ELF-1 (cell line): ENCODE data around the gene SLC29A1.
A peak's percentile ranks its signal among the peaks of the same experiment; 100 is the strongest.
"Not testable (repeated sequence)": the region's sequence is repeated elsewhere in the genome, so short reads cannot be mapped to it uniquely, and the experiment has no call there.

Experiments
- DNase-seq: peaks from one replicate; pipeline ENCODE4 v3.0.0-alpha.2; 2016; ENCODE audit warnings: low read depth, low spot score

The SLC29A1 gene

DNA sequence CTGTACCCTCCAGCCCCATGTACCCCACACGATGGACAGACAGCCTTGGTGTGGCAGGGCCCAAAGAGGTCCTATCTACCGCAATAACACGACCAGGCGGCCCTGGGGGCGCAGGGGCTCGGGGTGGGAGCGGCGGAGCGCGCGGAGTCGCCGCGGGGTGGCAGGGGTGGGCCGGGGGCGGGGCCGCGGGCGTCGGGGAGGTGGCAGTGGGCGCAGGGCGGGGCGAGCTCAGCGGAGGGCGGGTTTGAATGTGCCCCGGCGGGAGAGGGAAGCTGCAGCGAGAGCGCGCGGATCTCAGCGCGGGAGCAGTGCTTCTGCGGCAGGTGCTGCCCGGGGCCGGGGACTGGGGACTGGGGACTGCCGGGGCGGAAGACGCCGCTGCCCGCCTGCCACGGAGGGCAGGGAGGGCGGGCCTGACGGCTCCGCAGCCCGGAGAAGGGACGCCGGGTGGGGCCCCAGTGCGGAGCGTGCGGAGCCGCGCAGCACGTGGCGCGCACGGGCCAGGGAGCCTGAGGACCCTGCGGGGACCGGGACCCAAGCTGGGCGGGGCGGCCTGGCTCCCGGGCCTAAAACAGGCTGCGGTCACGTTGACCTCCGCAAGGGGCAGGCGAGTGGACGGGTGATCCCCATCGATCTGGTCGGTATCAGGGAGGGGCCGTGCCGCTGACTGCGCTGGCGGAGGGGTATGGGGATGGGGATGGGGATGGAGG, at the start of gene SLC29A1:
TSS of gene SLC29A1 (plus strand) at position 277 of the 710 bp plus-strand sequence. CDS start 3,719 bp downstream, outside the sequence.
- DNase-seq = peak; percentile 75

DNA sequence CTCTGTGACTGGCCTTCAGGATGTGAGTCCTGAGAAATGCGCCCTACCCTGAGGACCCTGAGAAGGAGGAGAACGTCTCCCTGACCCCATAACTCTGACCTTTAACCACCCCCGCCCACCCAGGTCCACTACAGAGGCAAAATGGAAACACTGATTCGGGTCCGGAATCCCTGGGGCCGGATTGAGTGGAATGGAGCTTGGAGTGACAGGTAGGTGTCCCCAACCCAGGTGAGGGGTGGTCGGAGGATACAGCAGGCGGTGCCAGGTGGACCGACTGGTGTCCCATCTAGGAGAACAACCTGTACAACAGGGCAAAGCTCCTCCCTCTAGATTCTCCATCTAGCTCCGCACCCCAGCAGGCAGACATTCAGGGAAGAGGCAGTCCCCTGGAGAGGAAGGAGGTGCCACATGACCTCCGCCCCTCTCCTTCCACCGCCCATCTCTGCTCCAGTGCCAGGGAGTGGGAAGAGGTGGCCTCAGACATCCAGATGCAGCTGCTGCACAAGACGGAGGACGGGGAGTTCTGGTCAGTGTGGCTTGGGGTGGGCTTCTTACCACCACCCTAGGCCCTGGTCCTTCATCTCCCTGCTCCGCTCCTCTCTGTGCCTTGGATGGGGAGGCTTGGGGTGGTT, 47.1 kb upstream of the SLC29A1 start:
- DNase-seq = no peak

DNA sequence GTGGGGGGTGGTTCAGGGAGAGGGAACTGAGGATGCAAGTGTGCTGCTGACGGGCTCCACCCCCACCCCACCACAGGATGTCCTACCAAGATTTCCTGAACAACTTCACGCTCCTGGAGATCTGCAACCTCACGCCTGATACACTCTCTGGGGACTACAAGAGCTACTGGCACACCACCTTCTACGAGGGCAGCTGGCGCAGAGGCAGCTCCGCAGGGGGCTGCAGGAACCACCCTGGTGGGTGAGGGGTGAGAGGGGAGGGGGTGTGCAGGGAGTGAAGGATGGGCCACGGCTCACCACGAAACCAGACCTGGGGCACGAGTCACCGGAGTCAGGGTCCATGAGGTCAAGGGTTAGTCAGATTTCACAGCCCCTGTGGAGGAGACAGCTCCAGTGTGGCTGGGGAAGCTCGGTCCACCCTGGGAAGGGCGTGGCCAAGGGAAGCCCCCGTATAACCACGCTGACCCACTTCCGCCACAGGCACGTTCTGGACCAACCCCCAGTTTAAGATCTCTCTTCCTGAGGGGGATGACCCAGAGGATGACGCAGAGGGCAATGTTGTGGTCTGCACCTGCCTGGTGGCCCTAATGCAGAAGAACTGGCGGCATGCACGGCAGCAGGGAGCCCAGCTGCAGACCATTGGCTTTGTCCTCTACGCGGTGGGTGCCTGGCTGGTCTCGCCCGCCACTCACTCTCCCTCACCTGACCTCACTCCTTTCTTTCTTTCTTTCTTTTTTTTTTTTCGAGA, 46.5 kb upstream of the SLC29A1 start:
- DNase-seq = no peak

DNA sequence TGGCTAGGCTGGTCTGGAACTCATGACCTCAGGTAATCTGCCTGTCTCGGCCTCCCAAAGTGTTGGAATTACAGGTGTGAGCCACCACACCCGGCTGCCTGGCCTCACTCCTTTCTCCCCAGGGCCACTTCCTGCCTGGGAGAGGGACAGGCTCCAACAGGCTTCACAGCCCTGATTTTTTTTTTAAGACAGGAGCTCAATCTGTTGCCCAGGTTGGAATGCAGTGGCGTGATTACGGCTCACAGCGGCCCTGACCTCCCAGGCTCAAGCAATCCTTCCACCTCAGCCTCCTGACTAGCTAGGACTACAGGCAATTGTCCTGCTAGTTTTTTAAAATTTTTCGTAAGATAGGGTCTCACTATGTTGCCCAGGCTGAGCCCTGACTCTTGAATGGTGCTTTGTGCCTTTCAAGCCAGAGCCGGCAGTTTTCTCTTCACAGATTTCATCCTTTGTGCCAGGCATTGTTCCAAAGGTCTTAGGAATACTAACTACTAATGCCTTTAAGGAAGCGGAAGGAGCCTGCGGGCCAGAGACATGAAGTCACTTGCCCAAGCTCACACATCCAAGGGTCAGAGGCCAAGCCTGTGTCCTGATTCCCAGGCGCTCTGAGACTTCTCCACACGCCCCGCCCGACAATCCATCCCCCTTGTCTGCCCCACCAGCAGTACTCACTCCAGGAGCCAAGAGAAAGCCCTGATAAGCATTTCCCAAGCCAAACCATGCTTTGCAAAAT, 45.5 kb upstream of the SLC29A1 start:
- peak; percentile 89 for DNase-seq

DNA sequence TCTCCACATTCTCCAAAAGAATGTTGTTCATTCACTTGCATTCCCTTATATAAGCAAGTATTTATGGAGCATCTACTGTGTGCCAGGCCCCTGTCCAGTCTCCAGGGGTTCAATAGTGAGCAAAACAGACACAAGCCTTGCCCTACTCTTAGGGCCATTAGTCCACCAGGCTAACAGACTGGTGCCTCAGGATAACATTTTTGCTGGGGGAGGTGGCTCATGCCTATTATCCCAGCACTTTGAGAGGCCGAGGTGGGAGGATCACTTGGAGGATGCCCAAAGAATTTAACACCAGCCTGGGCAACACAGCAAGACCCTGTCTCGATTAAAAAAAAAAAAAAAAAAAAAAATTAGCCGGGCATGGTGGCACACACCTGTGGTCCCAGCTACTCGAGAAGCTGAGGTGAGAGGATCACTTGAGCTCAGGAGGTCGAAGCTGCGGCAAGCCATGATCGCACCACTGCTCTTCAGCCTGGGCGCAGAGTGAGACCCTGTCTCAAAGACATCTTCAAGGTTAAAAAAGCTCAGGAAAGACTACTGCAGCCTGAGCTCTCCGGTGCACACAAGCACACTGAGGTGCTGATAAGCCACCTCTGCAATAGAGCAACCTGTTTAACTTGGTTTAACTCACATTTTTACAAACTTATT, 44.8 kb upstream of the SLC29A1 start:
- no peak for DNase-seq

DNA sequence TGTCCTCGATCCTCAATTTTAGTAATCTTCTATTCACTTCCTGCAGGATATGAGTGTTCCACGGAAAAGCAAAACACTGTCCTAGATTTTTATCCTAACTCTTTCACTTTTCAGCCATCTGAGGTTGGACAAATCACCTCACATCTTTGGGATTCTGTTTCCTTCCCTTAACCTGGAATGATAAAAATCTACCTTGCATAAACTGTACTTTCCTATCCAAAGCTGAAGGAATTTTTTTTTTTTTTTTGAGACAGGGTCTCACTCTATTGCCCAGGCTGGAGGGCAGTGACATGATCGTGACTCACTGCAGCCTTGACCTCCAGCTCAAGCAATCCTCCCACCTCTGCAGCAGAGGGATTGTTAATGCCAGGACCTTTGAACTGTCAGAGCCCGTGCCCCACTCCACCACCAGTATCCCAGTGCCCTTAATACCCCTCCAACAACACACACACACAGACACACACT, 44.3 kb upstream of the SLC29A1 start:
- no peak for DNase-seq

DNA sequence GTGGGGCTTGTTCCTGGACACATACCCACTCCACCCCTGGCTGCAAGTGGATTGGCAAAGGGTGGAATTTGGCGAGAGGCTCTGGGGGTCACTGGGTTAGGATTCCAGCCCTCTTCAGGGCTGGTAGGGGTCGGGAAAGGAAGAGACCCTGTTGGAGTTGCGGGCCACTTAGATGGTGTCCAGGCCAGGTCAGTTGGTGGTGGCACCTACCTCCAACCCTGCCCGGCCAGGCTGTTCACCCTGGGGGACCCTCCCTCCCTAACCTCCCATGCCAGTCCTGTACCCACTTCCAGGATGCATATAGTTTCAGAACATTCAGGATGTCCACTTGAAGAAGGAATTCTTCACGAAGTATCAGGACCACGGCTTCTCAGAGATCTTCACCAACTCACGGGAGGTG, 43.7 kb upstream of the SLC29A1 start:
- no peak for DNase-seq

DNA sequence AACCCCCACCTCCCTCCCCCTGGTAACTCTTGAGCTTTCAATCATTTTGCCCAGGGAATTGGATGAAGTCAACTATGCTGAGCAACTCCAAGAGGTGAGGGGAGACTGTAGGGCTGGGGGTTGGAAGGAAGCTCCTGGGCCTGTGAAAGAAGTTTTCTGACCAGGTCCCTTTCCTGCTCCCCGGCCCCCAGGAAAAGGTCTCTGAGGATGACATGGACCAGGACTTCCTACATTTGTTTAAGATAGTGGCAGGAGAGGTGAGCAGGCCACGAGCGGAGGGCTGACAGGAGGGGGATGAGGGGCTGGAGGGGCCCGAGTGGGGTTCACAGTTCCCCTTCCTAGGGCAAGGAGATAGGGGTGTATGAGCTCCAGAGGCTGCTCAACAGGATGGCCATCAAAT, 43.0 kb upstream of the SLC29A1 start:
- DNase-seq = no peak

DNA sequence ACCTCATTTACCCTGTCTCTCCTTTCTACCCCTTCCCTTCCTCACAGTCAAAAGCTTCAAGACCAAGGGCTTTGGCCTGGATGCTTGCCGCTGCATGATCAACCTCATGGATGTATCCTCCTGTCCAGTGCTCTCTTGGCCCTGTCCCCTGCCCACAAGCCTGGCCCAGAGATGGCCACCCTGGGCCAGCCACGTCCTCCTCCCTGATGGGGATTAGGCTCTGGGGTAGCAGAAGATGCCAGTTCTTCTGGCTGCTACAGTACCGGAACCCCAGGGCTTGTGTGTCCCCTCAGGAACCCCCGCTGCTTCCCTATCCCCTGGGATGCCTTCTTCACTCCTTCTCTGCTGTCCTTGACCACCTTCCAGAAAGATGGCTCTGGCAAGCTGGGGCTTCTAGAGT, 42.5 kb upstream of the SLC29A1 start:
- DNase-seq = no peak

DNA sequence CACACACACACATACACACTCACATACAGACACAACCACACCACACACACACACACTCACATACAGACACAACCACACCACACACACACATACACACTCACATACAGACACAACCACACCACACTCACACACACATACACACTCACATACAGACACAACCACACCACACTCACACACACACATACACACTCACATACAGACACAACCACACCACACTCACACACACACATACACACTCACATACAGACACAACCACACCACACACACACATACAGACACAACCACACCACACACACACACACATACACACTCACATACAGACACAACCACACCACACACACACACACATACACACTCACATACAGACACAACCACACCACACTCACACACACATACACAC, 41.6 kb upstream of the SLC29A1 start:
- DNase-seq = not testable (repeated sequence)

DNA sequence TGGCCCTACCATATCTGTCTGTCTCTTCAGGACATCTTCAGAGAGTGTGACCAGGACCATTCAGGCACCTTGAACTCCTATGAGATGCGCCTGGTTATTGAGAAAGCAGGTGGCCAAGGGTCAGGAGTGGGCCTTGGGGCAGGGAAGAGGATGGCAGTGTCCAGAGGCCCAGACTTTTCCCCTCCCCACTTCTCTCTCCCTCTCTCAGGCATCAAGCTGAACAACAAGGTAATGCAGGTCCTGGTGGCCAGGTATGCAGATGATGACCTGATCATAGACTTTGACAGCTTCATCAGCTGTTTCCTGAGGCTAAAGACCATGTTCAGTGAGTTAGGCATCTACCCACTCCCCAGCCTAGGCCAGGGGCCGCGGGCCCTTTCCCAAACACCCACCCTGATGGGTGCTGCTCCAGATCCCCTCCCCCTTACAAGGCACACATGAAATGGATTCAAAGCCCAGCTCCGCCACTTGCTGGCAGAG, 40.4 kb upstream of the SLC29A1 start:
- DNase-seq = no peak

DNA sequence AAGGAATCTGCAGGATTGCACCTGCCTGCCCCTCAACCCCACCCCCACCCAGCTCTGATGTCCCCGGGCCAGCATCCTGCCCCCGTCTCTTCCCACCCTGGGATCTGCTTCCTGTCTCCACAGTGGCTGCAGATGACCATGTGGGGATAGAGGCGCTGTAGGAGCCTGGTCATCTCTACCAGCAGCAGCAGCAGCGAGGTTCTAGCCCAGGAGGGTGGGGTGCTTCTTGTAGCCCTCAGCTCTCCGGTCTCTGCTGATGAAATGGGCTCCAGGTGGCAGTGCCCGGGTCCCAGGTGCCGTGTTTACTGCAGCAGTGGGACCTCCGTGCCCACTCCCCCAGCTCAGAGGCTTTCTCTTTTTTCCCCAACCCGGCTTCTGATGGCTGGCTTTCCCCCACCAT, 39.6 kb upstream of the SLC29A1 start:
- no peak for DNase-seq

DNA sequence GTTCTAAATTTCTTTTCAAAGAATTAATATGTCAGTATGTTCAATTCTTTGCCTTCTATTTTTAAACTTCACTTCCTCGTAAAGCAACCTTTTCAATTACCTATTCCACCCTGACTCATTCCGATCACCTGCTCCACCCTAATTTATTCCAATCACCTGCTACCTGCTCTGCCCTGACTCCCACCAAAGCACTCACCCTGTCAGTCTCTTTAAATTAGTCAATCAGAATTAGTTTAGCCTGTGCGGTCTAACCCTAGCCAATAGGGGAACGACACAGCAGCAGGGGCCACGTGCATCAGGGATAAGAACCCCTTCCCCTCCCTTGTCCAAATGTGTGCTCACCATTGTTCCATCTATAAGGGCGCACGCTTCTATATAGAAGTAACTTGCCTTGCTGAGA, 38.0 kb upstream of the SLC29A1 start:
- not testable (repeated sequence) for DNase-seq

DNA sequence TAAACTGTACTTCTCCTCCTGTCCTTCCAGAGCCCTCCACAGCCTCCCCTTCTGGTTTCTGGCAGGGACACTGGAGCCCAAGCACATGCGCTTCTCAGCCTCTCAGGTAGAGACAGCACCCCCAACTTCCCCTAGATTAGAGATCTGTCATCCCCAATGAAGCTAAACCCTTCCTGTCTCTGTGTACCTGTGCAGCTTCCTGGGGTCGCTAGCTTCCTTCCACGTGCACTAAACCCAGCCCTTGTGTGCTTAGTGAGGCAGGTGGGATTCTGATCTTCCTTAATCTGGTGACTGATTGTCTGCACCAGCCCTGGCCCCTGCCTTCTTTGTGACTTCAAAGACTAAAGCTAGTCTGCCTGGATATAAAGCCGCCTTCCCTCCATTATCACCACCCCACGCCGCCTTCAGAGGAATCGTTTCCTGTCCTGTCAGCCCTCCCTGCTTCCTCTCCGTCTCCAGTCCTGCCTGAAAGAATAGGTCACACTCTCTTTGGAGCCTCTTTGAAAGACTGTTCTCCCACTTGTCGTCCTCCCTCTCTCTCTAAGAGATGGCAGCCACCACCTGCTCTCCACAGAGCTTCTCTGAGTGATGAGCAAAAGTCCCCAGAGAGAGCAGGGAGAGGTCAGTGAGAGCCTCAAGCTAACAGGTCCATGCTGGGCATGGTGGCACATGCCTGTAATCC, 37.3 kb upstream of the SLC29A1 start:
- DNase-seq = peak; percentile 36

DNA sequence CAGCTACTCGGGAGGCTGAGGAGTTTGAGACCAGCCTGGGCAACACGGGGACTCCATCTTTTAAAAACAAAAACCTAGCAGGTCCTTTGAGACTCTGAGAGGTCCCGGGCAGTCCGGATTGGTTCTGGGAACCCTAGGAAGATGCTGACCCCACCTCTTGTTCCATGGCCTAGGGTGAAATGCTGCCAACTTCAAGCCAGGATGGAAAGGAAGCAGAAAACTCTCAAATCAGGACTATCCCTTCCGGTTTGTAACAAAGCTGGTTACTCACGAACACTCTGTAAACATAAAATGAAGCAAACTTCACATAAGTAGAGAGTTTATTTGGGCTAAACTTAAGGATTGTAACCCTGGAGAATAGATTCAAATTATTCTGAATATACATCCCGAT, 36.8 kb upstream of the SLC29A1 start:
- no peak for DNase-seq

DNA sequence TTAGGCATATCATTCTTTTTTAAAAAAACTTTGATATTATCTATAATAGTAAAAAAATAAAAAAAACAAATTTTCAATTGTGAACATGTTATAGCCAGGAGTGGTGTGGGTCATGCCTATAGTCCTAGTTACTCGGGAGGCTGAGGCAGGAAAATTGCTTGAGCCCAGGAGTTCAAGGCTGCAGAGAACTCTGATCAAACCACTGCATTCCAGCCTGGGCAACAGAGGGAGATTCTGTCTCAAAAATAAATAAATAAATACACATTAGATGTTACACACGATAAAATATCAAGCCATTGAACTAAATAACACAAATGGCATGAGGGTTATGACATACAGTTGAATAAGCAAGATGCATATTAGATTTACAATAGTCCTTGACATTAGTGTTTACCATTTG, 34.6 kb upstream of the SLC29A1 start:
- no peak for DNase-seq

DNA sequence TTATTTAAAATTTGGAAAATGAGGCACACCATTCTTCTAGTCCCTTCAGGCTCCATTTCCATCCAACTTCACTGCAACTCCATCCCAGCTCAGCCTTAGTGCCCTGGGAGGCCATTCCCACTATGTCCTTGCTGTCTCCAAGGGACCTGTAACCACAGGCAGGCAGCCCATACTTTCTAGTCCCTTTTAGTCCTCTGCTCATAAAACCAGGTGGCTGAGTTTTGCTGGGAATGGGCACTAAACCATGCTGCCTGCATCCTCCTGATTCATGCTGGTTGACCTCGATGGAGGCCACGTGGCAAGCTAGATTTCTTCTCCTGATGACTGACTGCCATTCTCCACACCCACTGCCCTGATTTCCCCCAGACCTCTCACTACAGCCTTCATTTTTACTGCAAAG, 34.1 kb upstream of the SLC29A1 start:
- DNase-seq = no peak

DNA sequence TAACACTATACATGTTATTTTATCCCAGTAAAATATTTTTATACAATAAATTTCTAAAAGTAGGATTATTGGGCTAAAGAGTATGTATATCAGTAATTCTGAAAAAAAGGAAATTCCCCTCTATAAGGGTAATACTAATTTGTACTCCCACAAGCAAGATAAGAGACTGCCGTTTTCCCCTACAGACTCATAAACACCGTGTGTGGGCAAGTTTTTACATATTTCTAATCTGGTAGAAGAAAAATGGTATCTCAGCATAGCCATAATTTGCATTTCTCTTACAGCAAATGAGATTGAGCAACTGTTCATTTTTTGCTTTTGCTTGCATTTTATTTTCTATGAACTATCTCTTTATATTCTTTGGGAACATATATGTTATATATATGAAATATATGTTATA, 32.7 kb upstream of the SLC29A1 start:
- DNase-seq = no peak

DNA sequence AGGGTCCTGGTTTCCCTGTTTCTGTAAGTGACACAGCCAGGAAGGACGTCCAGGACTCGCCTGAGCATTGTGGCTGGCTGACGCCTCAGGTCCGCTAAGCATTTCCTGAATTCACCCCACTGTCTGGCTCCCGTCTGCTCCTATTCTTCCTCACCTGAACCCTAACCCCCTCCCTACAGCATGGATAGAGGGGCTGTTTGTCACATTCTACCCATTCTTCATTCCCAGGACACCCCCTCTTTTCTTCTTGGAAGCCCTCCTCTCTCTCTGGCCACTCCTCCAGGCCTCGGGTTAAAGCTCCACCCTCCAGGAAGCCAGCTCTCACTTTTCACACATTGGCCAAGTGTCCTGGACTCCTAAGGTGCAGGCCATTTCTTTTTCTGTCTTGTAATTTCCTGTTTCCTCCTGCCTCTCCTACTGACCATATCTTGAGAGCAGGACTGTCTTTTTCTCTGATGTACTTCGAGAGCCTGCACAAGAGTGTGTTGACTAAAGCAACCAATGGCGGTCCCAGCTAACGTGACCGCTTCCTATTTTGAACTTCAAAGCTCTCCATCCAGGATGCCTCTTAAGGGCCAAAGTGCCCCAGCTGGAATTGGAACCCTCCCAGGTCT, 30.9 kb upstream of the SLC29A1 start:
- DNase-seq = peak; percentile 24

DNA sequence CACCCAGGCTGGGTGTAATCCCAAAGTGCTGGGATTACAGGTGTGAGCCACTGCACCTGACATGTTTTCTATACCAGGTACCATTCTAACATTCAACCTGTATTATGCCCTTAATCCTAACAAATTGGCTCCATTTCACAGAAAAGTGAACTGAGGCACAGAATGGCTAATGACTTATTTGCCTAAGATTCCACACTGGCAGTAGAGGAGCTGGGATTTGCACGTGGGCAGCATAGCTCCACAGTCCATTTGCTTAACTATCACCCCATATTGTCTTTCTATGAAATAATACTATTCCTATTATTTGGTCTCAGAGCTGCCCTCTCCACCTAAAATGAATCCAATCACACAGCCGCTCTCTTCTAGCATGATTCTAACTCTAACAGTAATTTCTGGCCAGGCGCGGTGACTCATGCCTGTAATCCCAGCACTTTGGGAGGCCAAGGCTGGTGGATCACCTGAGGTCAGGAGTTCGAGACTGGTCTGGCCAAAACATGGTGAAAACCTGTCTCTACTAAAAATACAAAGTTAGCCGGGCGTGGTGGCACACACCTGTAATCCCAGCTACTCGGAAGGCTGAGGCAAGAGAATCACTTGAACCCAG, 30.0 kb upstream of the SLC29A1 start:
- DNase-seq = no peak
